Right lung (tissue), 5 donors: ENCODE measurements around the gene HOXB6. TPM values are rescaled to one million over a fixed set of nuclear protein-coding genes. Genes with fewer than 3 reads are reported as not detected.

Experiments
- DNase-seq, 2 donors: peaks; one replicate each; pipeline ENCODE4 v3.0.0-alpha.2; 2013
- polyA plus RNA-seq, 5 donors: library from polyadenylated mRNA; unstranded; fragments of 120-200 nt; gene quantifications; one replicate each; pipeline versions ENCODE4 v1.2.1 to v1.2.3, GENCODE V29; 2013; ENCODE audit warnings: inconsistent platforms in 1 of 5, low replicate concordance in 1 of 5; ENCODE audit not compliant: insufficient read length in 5 of 5, insufficient read depth in 1 of 5

Gene HOXB6
- polyA plus RNA-seq, 5 donors = 11.9 to 14.9 (median 13.3) TPM

GRCh38 chr17:48568499-48569239 lies 36.1 kb downstream of the HOXB6 start:
- DNase-seq = no peak

GRCh38 chr17:48567646-48568354 lies 37.0 kb downstream of the HOXB6 start:
- DNase-seq = no peak

DNA sequence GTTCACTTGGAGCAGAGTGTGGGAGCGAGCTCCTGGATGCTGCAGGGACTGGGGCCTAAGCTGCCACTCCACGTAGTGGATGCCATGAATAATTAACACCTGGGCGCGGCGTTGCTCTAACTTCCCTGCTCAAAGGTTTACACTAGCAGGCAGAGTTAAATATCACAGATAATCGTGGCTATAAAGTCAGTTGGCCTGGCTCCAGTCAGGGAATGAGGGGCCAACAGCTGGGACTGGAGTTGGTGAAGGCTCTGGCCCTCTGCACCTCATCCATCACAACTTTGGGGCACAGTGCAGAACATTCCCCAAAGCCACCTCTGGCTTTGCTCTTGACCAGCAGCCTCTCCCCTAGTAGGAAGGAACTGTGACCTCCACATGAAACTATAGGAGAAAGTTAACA lies 37.6 kb downstream of the HOXB6 start:
- DNase-seq = no peak

DNA sequence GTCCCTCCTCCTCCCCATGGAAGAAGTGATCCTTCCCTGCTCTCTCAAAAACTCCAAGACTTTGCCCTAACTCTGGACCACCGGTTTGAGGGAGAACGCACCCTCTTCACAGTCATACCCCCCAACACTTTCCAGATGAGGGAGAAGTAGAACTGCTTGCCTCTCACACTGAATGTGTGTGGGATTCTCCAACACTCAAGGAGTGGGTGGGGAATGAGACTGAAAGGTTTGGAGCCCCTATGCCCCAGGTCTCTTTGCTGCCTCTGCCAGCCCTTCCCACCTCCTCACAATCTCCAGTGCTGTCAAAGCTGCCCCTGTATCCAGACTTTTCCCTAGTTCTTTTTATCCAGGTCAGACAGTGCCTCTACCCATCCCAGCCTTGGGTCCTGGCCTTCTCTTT lies 38.1 kb downstream of the HOXB6 start:
- DNase-seq = no peak

DNA sequence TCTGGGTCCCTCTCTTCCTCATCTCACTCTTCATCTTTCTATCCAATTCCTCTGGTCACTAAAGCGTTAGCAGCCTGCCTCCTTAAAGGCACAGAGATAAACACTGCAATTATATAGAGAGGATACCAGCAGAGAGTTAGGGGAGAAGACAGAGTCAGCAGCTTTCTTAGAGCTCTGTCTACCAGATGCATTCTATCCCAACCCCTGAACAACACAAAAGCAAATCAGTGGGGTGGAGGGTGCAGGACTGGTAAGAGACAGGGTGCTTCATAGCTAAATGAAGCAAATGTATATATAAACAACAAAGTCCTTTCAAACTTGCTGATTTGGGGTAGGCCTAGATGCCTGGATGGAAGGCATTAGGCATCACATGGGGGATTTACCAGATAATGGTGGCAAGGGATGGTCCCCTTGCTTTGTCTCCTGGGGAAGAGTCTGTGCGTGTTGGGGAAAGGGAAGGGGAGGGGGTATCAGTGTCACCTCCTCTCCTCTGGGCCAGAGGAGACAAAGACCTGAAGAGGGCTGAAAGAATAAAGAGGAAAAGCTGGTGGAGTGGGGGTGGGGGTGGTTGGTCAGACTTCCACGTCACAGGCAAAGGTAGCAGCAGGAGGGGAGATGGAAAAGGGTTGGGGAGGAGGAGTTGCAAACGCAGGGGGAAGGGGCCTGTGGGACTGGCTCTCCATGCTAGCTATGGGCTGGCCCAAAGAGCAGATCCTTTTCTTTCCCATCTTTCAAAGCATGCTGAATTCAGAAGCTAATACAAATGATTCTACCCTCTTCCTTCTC lies 38.7 kb downstream of the HOXB6 start:
- DNase-seq = no peak

DNA sequence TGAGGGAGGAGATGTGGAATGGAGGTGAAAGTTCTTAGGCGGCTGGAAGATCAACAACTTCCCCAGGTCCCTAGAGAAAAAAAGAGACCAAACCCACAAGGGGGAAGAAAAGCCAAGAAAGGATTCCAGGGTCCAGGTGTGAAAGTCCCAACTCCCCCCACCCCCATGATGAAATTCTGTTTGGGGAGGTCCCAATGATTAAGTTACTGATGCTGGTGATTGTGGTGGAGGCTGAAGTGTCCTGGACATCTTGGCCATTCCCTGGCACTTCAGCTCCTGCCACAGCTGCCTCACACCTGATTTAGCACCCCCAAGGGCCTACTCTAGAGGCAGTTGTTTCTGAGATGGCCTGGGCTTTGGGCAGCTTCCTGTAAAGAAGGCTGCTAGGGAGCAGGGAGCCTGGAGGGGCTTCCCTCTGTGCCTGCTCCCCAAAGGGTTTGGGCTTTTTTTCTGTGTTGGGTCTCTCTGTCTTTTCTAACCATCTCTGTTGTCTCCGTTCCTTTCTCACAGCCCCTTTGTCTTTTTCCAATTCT lies 39.7 kb downstream of the HOXB6 start:
- DNase-seq = no peak

- DNase-seq = no peak
Measured at GRCh38 chr17:48564188-48565021, 40.4 kb downstream of the HOXB6 start.

DNA sequence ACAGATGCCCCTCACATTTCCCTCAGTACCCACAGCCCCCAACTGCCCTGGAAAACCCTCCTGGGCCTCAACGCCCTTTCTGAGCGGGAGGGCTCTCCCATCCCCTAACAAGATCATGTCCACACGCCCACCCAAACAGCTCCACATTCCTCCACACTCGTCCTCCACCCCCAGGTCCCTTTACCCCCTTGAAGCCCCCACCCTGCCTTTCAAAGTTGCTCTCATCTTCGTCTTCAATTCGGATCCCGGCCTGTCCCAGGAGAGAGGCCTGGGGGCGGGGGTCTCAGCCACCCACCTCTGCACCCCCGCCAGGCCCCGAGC lies 41.0 kb downstream of the HOXB6 start:
- no peak for DNase-seq

- DNase-seq = no peak
Measured at GRCh38 chr17:48563385-48563838, 41.4 kb downstream of the HOXB6 start.

- no peak for DNase-seq
Measured at GRCh38 chr17:48562934-48563333, 41.9 kb downstream of the HOXB6 start.

GRCh38 chr17:48561884-48562810 lies 42.6 kb downstream of the HOXB6 start:
- no peak for DNase-seq

DNA sequence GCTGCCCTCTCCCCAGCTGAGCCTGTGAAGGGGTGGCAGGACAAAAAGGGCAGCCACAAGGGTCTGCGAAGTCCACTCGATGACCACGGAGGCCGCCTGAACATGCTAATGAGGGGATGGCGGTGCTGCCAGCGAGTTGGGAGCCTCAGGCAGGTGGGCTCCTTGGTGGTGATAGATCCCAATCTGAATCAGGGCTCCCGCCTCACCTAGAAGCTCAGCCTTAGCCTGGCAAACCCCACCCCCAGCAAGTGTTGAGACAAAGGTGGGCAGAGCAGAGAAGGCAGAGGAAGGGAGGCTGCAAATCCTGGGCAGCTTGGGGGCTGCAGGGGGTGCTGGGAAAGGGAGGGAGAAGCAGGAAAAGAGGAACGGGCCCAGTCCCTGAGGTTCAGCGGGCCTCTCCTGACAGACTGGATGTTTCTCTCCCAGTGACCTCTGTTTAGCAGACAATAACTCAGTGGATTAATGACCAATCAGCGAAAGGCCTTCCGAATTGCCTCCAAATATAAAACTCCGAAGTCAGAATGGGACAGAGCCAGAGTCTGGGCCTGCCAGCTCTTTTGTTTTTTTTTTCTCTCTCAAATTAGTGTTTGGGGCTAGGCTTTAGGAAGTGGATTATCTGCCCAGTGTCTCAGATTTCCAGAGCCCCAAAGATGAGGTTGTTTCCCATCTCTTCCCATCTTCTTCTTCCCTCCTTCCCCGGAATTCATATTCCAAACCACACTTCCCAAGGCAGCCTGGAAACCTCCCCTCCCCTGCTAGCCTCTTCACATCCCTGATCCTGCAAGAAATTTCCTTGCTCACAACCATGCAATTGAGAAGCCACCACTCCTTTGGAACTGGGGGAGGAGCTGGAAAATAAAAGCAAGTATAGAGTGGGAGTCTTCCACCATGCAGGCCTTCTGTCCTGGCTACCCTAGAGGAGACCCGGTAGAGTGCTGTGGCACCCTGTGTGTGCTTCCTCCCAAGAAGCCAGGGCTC lies 44.7 kb downstream of the HOXB6 start:
- DNase-seq = peak; percentile 79 to 82

GRCh38 chr17:48559122-48559839 lies 45.5 kb downstream of the HOXB6 start:
- DNase-seq = peak; percentile 21 to 25

- DNase-seq = no peak
Measured at GRCh38 chr17:48558831-48559121, 46.0 kb downstream of the HOXB6 start.

DNA sequence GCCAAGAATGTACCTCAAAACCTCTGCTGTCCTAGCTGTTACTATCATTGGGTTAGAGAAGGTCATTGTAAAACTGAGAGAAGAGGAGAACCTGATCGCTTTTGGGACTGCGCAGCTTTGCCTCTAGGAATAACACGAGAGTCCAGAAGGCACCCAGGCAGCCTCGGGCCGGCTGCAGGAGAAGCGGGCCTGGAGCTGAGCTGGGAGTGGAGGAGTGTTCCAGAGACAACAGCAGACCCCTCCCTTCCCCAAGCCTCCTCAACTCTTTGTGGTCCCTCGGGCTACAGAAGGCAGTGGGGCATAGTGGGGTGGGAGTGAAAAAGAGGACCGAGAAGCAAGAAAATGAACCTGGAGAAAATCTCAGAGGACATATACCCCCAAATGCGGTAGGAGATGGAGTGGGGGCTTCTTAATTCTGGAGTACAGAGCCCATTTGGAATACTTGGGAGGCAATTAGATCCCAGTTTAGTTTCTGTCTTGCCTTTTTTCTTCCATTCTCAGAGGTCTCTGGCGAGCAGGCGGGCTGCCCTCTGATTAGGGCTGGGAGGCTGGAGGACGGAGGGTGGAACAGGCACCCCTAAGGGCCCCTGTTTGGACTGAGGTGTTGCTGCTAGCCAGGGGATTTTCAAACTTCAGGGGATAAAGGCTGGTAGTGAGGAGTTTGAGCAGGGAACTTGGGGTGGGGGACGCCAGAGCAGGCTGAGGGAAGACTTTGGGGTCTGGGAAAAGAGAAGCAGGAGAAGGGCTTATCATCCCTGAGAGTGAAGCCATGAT lies 46.5 kb downstream of the HOXB6 start:
- DNase-seq = peak; percentile 15 to 20

- DNase-seq = peak; percentile 48 to 52
Measured at GRCh38 chr17:48556576-48557401, 48.0 kb downstream of the HOXB6 start.

DNA sequence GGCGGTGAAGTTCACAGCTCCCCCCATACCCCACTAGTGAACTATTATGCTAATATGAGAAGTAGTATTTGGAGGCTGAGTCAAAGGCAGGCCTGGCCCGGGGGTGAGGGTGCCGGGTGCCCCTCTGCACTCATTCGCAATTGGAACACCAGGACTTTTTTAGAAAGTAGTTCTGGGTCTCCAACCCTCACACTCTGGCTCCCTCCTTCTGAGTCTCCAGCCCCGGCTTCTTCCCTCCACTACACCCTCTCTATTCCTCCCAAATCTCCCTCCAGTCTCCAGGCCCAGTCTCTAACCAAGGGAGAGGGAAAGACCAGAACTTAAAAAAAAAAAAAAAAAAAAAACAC lies 48.6 kb downstream of the HOXB6 start:
- DNase-seq = peak in 1 of 2 donors; percentile 7
